Inflammatory macrophage (primary cell): ENCODE results near the gene SREBF2.
A peak's percentile ranks its signal among the peaks of the same experiment; 100 is the strongest.

Experiments used
- DNase-seq, 2 donors: peaks; one replicate each; pipeline ENCODE4 v3.0.0-alpha.2; 2020 to 2022

The SREBF2 gene

GRCh38 chr22:41880653-41881052 lies 47.7 kb downstream of the SREBF2 start:
- DNase-seq, result no peak

GRCh38 chr22:41883400-41883799 lies 50.5 kb downstream of the SREBF2 start:
- DNase-seq, result no peak

GRCh38 chr22:41885116-41885515 lies 52.2 kb downstream of the SREBF2 start:
- no peak for DNase-seq

GRCh38 chr22:41885516-41885915 lies 52.6 kb downstream of the SREBF2 start:
- DNase-seq, result no peak

GRCh38 chr22:41888627-41889200 lies 55.8 kb downstream of the SREBF2 start:
- no peak for DNase-seq

GRCh38 chr22:41891407-41891806 lies 58.5 kb downstream of the SREBF2 start:
- no peak for DNase-seq

GRCh38 chr22:41892721-41893120 lies 59.8 kb downstream of the SREBF2 start:
- no peak for DNase-seq

- no peak for DNase-seq
Measured at GRCh38 chr22:41893591-41894375, 60.9 kb downstream of the SREBF2 start.

GRCh38 chr22:41898645-41899044 lies 65.7 kb downstream of the SREBF2 start:
- no peak for DNase-seq

GRCh38 chr22:41899110-41899509 lies 66.2 kb downstream of the SREBF2 start:
- DNase-seq, result no peak

- DNase-seq, result no peak
Measured at GRCh38 chr22:41899992-41900651, 67.2 kb downstream of the SREBF2 start.

GRCh38 chr22:41900652-41901312 lies 67.9 kb downstream of the SREBF2 start:
- DNase-seq, result no peak

- no peak for DNase-seq
Measured at GRCh38 chr22:41902016-41902415, 69.1 kb downstream of the SREBF2 start.

- no peak for DNase-seq
Measured at GRCh38 chr22:41902932-41903421, 70.1 kb downstream of the SREBF2 start.

GRCh38 chr22:41904450-41905410 lies 71.8 kb downstream of the SREBF2 start:
- DNase-seq, result no peak

- DNase-seq, result no peak
Measured at GRCh38 chr22:41905411-41906202, 72.7 kb downstream of the SREBF2 start.

- no peak for DNase-seq
Measured at GRCh38 chr22:41906822-41907221, 73.9 kb downstream of the SREBF2 start.

- no peak for DNase-seq
Measured at GRCh38 chr22:41907436-41908401, 74.8 kb downstream of the SREBF2 start.

- DNase-seq, result peak; percentile 4 to 13
Measured at GRCh38 chr22:41908411-41909309, 75.8 kb downstream of the SREBF2 start.
